HG03378 (cell line): Measurements from ENCODE around the gene PARD3.
"Not testable (repeated sequence)": the region's sequence is repeated elsewhere in the genome, so short reads cannot be mapped to it uniquely, and the experiment has no call there.

Experiments used
- ATAC-seq: cut with Tn5 transposase; IDR thresholded peaks from one replicate; pipeline ENCODE4 v1.9.1; 2021; ENCODE audit warnings: mild to moderate bottlenecking, moderate library complexity; ENCODE audit not compliant: unreplicated experiment

PARD3 gene

DNA sequence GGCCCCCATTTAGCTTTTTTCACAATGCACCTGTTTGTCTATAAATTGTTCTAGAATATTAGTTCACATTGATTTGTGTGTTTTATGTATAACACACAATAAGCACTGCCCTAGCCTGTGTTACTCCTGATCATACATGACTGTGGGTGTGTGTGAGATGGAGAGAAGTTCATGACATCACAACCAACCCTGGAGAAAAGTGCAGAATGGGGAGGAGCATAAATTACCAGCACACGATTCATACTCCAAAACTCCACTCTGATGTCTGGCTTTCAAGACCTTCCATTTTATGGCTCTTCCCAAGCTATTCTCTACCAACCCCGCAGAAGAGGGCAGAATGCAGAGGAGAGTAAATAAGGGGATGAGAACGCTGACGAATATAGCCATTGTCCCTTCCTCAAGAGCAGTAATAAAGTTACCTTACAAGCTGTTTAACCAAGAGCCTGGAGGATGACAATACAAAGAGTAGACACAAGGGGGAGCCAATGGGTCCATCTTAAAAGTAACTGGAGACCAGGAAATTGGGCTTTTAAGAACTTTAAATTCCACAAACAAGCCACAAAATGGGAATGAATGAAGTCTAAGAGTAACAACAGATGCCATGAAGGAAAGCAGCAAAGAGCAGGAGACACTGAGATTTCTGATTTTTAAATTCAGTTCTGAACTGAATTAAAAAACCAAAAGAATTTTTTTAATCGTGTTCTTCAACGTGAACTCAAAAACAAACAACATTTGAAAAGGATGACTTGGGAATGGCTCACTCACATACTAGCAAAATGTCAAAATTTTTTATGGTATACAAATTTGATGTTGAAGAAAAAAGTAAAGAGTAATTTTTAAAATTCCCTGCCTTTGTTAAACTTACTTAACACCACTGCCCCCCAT is 159.6 kb downstream of the PARD3 start:
- no peak for ATAC-seq

DNA sequence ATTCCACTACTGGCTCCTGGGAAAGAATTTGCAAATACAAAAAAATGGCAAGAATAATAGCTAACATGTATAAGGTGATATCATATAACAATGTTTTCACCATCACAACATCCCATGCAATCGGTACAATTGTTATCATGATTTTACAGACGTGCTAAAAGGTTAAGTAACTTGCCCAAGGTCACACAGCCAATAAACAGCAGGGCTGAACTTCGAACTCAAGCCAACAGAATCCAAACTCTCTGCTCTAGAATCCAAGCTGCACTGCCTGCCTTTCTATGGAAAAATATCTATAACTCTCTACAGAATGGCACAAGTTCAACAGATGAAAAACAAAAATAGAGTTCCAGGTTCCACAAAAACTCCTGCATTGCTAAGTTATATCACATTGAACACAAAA is 160.9 kb downstream of the PARD3 start:
- ATAC-seq = no peak

DNA sequence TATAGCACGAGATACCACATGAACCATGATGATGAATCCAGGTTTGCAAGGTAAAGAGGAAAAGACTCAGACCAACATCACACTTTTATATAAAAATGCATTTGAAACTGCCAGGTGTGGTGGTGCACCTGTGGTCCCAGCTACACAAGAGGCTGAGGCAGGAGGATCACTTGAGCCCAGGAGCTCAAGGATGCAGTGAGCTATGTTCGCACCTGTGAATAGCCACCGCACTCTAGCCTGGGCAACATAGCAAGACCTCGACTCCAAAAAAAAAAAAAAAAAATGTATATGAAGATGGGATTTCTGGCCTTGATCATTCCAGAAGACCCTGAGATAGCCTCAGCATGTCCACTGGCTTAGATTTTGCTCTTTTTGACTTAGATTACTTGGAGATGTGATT is 161.6 kb downstream of the PARD3 start:
- no peak for ATAC-seq

DNA sequence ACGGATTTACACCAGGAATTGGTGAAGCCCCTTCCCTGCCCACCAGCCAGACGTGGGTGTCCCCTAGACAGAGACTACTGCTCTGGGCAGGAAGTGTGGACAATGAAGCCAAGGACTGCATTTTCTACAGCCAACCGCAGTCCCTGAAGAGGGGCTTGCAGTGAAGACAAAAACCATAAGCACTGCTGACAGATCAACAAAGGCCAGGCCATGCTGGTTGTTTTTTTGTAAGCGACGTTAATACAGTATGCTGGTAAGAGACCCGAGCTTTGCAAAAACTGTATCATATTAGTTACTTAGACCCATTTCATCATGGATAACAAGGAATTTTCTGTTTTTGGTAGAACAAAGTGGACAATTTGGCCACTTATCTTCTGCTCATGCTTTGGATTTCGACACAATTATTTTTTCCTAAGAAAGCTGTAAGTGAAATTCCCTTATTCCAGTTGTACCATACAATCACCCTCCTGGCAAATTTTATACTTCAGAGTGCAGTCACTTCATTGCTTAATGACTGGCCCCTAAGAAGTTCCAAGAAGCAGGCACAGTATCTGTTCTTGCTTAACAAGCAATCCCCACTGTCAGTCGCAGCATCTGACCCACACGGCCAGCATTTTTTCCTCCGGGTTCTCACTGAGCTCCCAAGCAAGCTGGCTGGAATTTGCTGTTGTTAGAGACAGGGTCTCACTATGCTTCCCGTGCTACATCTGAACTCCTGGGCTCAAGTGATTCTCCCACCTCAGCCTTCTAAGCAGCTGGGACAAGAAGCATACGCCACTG is 163.5 kb downstream of the PARD3 start:
- ATAC-seq = no peak

DNA sequence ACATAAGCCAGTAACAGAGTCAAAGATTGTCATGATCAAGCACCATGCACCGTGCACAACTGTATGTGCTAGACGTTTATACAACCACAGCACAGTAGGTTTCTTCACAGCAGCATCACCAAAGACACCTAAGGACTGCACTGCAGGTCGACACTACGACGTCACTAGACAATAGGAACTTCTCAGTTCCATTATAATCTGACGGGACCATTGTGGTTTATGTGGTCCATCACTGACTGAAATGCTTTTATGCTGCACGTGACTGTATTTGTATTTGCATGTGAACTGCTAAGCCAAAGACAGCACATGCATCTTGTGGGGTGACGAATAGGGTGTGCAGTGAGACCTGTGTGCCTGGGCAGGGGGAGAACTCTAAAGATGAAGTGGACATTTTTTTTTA is 164.9 kb downstream of the PARD3 start:
- ATAC-seq = no peak

DNA sequence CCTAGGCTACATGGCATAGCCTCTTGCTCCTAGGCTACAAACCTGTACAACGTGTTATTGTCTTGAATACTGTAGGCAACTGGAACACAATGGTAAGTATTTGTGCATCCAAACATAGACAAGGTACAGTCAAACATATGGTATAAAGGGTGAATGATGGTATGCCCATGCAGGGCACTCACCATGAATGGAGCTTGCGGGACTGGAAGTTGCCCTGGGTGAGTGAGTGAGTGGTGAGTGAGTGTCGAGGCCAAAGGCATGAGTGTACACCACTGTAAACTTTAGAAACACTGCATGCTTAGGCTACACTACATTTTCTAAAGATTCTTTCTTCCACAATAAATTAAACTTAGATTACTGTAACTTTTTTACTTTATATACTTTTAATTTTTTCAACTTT is 165.7 kb downstream of the PARD3 start:
- no peak for ATAC-seq

DNA sequence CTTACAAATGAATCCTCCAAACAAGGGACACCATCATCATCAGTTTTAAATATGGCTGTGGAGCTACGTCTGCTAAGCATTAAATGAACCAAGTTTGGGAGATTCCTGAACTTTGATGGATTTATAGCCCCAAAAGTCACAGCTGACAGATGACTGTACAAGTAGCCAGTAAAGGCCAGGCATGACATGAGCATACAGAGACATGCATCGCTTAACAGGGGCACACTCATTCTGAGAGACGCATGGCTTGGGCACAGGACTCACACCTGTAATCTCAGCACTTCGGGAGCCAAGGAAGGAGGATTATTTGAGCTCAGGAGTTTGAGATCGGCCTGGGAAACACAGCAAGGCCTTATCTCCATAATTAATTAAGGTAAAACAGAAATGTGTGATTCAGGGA is 166.2 kb downstream of the PARD3 start:
- ATAC-seq = no peak

DNA sequence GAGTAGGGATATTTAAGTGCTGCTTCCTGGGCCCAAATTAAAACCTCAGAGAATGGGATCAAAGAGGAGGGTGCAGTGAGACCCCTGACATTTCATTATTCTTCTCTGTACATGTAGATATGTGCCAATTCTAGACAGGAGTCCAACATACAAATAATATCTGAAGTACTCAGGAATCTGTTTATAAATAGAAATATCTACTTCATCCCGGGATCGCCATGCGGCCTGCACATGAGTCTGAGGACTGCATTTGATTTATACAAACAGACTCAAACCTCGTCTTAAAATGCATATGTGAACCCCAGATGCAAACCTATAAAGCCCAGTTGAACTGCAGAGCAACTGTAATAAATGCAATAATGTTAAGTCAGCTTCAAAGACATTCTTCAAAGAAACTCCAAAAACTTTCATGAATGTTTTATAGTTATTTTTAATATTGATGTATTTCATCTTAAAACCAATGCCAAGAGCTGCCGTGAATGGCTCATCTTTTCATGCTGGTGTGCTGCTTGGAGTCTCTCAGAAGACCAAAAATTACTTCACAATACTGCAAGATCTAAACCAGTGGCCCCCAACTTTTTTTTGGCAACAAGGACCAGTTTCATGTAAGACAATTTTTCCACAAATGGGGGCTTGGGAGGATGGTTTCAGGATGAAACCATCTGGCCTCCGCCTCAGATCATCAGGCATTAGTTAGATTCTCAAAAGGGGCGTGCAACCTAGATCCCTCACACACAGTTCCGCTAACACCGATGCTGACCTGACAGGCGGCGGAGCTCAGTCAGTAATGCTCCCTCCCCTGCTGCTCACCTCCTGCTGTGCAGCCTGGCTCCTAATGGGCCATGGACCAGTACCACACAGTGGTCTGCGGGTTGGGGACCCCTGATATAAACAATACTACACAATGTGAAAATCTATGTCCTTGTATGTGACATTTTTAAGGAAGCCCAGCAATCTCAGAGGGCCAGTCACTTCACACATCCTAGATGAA is 166.9 kb downstream of the PARD3 start:
- no peak for ATAC-seq

DNA sequence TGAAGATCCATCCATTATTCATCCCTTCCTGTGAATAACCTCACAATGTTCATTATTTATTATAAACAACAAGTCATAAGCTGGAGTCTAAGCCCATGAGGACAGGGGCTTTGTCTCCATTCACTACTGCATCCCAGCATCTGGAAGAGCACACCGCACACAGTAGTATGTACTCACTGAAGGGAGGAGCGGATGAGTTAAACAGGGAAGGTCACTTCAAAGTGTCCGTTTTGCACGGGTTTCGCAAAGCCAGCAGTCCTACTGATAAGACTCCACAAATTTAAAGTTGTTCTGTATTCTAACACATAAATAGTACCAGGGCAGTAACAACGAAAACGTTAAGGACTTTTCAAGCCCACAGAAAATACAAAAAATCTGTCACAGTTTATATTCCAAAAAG is 167.9 kb downstream of the PARD3 start:
- no peak for ATAC-seq

DNA sequence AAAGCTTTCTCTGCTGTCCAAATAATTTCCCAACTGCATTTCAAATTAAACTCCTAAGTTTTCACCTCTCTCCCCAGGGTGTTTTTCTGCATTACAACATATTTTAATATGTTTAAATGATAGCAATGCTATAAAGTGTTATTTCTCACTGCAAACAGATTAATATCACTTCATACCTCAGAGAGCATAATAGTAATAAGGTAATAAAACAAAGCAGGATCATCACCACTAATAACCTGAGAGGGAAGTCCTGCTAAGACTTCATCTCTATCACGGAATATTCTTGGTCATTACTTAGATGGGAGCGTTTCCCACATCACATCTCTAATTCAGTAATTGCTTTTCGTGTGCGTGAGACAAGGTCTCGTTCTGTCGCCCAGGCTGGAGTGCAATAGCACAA is 168.8 kb downstream of the PARD3 start:
- no peak for ATAC-seq

DNA sequence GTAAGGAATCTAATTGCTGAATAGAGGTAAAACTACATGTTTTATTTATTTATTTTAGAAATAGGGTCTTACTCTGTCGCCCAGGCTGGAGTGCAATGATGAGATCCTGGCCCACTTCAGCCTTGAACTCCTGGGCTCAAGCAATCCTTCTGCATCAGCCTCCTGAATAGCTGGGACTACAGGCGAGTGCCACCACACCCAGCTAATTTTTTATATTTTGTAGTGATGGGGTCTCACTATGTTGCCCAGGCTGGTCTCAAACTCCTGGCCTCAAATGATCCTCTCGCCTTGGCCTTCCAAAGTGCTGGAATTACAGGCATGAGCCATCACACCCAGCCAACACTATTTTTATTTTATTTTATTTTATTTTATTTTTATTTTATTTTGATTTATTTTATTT is 170.3 kb downstream of the PARD3 start:
- ATAC-seq = not testable (repeated sequence)

DNA sequence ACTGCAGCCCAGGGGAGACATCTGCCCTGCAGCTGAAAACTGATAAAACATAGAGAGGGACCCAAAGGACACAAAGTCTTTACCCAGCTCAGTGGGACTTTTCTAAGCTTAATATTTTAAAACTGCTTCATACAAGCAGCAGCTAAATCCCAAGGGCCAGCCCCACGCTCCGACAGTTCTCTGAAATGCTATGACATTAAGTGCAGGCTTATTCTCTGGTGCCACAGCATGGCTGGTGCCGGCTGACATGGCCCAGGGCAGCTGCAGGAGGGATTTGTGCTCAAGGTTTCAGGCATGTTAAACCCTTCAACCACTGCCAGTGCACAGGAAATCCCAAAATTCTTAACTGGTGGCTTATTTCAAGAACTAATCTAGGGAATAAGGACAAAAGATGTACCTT is 170.9 kb downstream of the PARD3 start:
- no peak for ATAC-seq

DNA sequence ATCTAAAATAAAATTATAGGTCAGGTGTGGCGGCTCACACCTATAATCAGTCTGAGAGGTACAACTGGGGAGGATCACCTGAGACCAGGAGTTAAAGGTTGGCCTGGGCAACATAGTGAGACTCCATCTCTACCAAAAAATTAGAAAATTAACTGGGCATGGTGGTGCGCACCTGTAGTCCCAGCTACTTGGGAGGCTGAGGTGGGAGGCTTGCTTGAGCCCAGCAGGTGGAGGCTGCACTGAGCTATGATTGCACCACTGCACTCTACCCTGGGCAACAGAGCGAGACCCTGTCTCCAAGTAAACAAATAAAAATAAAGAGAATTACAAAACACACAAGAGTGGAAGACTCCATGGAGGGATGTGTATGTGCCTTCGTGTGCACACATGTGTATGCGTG is 171.5 kb downstream of the PARD3 start:
- no peak for ATAC-seq

DNA sequence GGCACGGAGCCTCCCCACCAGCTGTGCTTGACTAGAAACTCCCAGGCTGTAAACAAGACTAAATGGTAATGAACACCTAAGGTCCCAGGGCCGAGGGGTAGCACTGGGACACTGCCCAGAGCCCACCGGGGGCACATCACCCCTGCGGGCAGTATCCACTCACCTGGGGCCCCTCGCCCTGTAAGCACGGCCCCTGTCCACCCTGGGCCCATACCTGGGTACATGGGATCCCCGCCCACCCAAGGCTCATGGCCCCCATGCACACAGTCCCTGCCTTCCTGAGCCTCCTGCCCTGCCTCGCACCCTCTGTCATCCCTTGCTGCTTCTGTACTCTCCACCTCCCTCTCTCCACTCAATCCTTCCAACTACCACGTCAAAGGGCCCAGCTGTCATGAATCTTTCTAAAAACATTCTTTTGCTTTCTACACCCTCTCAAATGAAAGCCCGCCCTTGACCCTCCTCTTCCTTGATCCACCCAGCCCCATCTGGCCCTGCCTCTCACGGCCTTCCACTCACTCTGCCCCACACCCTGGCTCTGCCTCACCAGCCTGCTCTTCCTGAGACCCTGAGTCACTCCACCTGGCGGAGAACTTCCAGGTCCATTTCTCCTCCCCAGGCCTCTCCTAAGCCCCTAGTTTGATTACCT is 173.1 kb downstream of the PARD3 start:
- no peak for ATAC-seq

DNA sequence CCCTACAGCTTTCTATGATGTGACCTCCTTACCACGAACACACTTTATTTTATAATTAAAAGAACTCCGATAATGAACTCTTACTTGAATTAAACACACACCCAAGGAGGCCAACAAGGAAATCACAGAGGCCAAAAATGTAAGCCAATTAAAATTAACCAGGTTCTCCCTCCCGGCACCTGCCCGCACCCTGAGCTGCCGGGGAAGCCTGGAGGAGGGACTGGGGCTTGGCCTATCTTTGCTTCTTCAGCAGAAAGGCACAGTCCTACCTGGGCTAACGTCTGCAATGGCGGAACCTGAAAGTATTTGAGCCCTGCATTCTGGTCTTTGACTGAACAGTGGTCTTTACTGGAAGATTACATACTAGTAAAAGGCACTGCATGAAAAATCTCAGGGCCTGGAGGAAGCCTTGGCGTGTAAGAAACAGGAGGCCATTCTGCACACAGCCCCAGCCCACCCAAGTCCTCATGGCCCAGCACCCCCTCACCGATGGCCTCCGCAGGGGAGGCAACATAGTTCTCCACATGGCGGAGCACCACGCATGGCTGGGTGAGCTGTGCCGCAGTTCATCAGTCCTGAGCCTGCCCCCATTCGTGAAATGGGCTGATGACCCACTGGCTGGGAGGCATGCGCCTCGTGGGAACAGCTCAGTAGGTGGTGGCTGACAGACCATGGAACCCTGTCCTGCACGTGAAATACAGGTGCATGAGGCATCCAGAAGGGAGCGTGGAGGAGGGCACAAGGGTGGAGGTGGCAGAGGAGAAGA is 173.8 kb downstream of the PARD3 start:
- ATAC-seq = no peak

DNA sequence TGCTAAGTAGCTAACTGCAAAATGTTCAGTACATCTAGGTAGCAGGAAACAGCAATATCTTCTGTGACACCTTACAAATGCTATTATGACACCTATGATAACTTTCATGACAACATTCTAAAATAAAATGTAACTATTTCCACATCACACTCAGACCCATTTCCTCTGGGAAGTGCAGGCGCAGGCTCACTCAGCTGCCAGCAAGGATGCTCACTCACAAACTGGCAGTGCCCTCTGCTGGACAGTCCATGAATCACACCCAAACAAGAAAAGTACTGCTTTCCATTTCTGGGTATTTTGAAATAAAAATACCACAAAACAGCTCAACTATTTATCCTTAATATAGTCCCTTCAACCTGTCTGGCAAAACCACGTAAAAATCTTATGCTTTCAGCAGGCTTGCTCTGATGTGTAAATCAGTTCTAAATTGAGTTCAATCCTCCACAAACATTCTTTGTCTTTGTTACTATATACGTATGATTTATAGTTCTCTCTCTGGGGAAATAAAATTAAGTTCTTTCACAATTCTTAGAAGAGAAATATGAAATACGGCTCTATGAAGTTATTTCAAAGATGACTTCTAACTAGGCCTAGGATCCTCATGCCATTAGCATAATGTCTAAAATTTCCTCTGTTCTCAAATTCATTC is 176.6 kb downstream of the PARD3 start:
- ATAC-seq = peak; percentile 52

DNA sequence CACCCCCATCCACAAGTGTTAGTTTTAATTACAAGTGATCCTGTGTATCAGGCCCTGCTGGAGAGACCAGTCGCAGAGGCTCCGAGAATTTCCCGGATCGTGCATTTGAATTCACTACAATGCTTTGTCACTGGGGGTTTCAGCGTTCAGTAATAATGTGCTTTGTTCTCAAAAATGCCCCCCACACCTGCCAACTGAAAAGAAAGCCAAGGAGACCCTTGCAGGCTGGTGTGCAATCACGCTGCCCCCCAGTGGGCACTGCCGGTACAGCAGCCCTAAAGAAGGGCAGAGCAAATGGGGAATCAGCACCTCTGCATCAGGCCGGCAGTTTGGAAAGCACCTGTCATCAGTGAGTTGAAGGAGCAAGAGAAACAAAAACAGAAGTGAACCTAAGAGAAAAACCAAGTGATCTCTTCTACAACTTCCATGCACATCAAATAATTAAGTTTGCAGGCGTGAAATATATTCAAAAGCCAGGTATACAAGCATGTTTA is 177.6 kb downstream of the PARD3 start:
- peak; percentile 80 for ATAC-seq

DNA sequence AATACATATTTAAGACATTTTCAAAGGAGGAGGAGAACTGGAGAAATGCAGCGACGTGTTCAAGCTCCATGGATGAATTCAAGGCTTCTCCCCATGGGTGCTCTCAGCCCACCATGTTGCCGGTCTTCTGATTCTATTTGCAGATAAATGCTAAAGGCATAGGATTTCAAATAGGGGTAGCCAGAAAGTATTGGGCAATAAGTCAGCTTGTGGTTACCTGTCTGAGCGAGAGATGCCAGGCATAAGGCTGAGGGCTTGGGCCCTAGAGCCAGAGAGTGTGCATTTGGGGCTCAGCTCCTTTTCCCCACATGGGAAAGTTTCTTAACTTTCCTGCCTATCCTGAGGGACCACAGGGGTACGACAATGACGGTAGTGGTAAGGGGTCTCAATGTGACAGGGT is 180.0 kb downstream of the PARD3 start:
- ATAC-seq = no peak

DNA sequence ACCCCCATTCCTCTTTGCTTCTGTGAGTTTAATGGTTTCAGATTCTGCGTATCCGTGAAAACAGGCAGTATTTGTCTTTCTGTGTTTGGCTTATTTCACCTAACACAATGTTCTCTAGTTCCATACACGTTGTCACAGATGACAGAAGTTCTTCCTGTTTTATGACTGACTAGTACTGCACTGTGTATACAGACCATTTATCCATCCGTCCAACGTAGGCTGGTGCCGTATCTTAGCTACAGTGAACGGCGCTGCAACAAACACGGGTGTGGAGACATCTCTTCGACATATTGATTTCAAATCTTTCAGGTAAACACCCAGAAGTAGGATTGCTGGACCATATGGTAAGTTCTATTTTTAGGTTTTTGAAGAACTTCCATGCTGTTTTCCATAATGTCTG is 181.7 kb downstream of the PARD3 start:
- no peak for ATAC-seq
